GM12878 (cell line): Measurements from ENCODE around the gene NLRC3. TPM values are rescaled to one million over a fixed set of nuclear protein-coding genes. Genes with fewer than 3 reads are reported as not detected.

ENCODE experiments used
- ATAC-seq: fragments of 200-7000 bp; cut with Tn5 transposase; 3 replicates; pipeline ENCODE4 v1.9.1; 2020; ENCODE audit warnings: mild to moderate bottlenecking, moderate library complexity
- BruUV-seq: library from RNA; stranded (reverse); fragments of 400-500 nt; replicated peaks from 2 replicates; lab custom pipeline; 2021; lab: Mats Ljungman, UMichigan
- CTCF ChIA-PET: fragments of 300-600 bp; sonication (Branson Sonifier 250); formaldehyde crosslinking; extraction: SDS; loops from one replicate; lab custom pipeline; 2021; ENCODE audit warnings: inconsistent platforms; lab: Yijun Ruan, JAX
- POLR2A ChIA-PET: fragments of 350-600 bp; formaldehyde crosslinking; extraction: SDS; loops from one replicate; lab custom pipeline; 2021; ENCODE audit warnings: inconsistent platforms; lab: Charles Lee
- RAD21 ChIA-PET: fragments of 300-600 bp; sonication (Branson Sonifier 250); formaldehyde crosslinking; loops from one replicate; lab custom pipeline; 2023; ENCODE audit warnings: antibody characterized with exemption; ENCODE audit not compliant: unreplicated experiment; lab: Charles Lee
- SMC1A ChIA-PET: fragments of 300-600 bp; sonication (Branson Sonifier 250); formaldehyde crosslinking; loops from one replicate; lab custom pipeline; 2023; ENCODE audit not compliant: unreplicated experiment, uncharacterized antibody; lab: Charles Lee
- DNase-seq: peaks from one replicate; pipeline ENCODE4 v3.0.0-alpha.2; 2011; ENCODE audit warnings: low read depth, low spot score
- FAIRE-seq: peaks from 3 replicates; lab custom pipeline; 2011; peaks lifted over from hg19 to GRCh38; lab: Jason Lieb, UNC
- H2AFZ ChIP-seq: 2 replicates; pipeline ENCODE4 v1.6.0; 2011; ENCODE audit warnings: low read depth, low read length, control low read depth; ENCODE audit not compliant: control insufficient read depth
- H3K27ac ChIP-seq: 2 replicates; pipeline ENCODE4 v1.5.1; 2011; ENCODE audit warnings: control low read depth; ENCODE audit not compliant: control insufficient read depth, insufficient read depth
- H3K27me3 ChIP-seq, 2 experiments: replicated peaks in 1 of 2; 2 replicates each; pipeline versions ENCODE4 v1.6.0 to v1.6.1; 2011; ENCODE audit warnings: low read length in 1 of 2; ENCODE audit not compliant: control insufficient read depth in 2 of 2, insufficient read depth in 2 of 2
- H3K36me3 ChIP-seq, 2 experiments: 2 replicates each; pipeline ENCODE4 v1.5.1; 2011; ENCODE audit warnings: low read length in 1 of 2; ENCODE audit not compliant: control insufficient read depth in 2 of 2, insufficient read depth in 2 of 2
- H3K4me1 ChIP-seq: 2 replicates; pipeline ENCODE4 v1.6.1; 2011; ENCODE audit warnings: mild to moderate bottlenecking, low read length, moderate library complexity, mixed read lengths; ENCODE audit not compliant: control insufficient read depth, insufficient read depth
- H3K4me2 ChIP-seq: 2 replicates; pipeline ENCODE4 v1.6.0; 2011; ENCODE audit warnings: control low read depth; ENCODE audit not compliant: control insufficient read depth, insufficient read depth
- H3K4me3 ChIP-seq: fragments of 200-600 bp; sonication (generic); 2 replicates; pipeline ENCODE4 v1.5.1; 2016
- H3K79me2 ChIP-seq: 2 replicates; pipeline ENCODE4 v1.6.0; 2011; ENCODE audit warnings: low read length; ENCODE audit not compliant: control insufficient read depth, insufficient read depth
- H3K9ac ChIP-seq: 2 replicates; pipeline ENCODE4 v1.8.0; 2011; ENCODE audit warnings: low read length, control low read depth, mixed read lengths; ENCODE audit not compliant: control insufficient read depth, insufficient read depth
- H3K9me3 ChIP-seq: replicated peaks from 3 replicates; pipeline ENCODE4 v1.5.1; 2011; ENCODE audit warnings: mild to moderate bottlenecking, low read length; ENCODE audit not compliant: control insufficient read depth, insufficient read depth
- H4K20me1 ChIP-seq: 2 replicates; pipeline ENCODE4 v1.6.0; 2011; ENCODE audit not compliant: control insufficient read depth, insufficient read depth
- CHD2 ChIP-seq: IDR thresholded peaks from 2 replicates; pipeline ENCODE4 v1.6.1; 2011; ENCODE audit warnings: low read depth, low read length, improper control_type of control experiment, borderline replicate concordance
- E2F8 ChIP-seq: fragments of 450-650 bp; IDR thresholded peaks from 2 replicates; pipeline ENCODE4 v1.6.1; 2018; ENCODE audit warnings: mild to moderate bottlenecking, low read depth, moderate library complexity; ENCODE audit not compliant: partially characterized antibody
- EED ChIP-seq: sonication (generic); IDR thresholded peaks from 2 replicates; pipeline ENCODE4 v1.6.1; 2016; ENCODE audit warnings: antibody characterized with exemption, low read depth
- EZH2 ChIP-seq: IDR thresholded peaks from 2 replicates; pipeline ENCODE4 v1.6.1; 2012; ENCODE audit warnings: low read depth, mild to moderate bottlenecking, control low read depth, inconsistent platforms, low read length, borderline replicate concordance; ENCODE audit not compliant: control insufficient read depth
- KDM1A ChIP-seq: fragments of 200-600 bp; sonication (generic); IDR thresholded peaks from 2 replicates; pipeline ENCODE4 v1.6.1; 2016; ENCODE audit warnings: borderline replicate concordance
- LARP7 ChIP-seq: fragments of 450-650 bp; IDR thresholded peaks from 2 replicates; pipeline ENCODE4 v1.6.1; 2017; ENCODE audit warnings: mild to moderate bottlenecking
- MLLT1 ChIP-seq: fragments of 450-650 bp; IDR thresholded peaks from 2 replicates; pipeline ENCODE4 v1.6.1; 2016; ENCODE audit warnings: mild to moderate bottlenecking
- MTA2 ChIP-seq: fragments of 450-650 bp; IDR thresholded peaks from 2 replicates; pipeline ENCODE4 v1.6.1; 2016; ENCODE audit warnings: low read depth, mild to moderate bottlenecking, moderate library complexity
- RELA ChIP-seq: fragments of 450-650 bp; IDR thresholded peaks from 2 replicates; pipeline ENCODE4 v1.8.0; 2014; ENCODE audit warnings: borderline replicate concordance; ENCODE audit not compliant: partially characterized antibody
- SIN3A ChIP-seq: IDR thresholded peaks from 2 replicates; pipeline ENCODE4 v1.6.1; 2012; ENCODE audit warnings: low read depth, low read length, improper control_type of control experiment
- SMC3 ChIP-seq: IDR thresholded peaks from 2 replicates; pipeline ENCODE4 v1.6.1; 2011; ENCODE audit warnings: low read length, improper control_type of control experiment, borderline replicate concordance
- SREBF2 ChIP-seq: IDR thresholded peaks from 2 replicates; pipeline ENCODE4 v1.6.1; 2012; ENCODE audit warnings: mild to moderate bottlenecking, low read length
- STAT3 ChIP-seq: IDR thresholded peaks from 2 replicates; pipeline ENCODE4 v1.6.1; 2011; ENCODE audit warnings: low read depth, low read length, improper control_type of control experiment
- SUPT20H ChIP-seq: IDR thresholded peaks from 2 replicates; pipeline ENCODE4 v1.6.1; 2011; ENCODE audit warnings: low read depth, mild to moderate bottlenecking, low read length, moderate library complexity, borderline replicate concordance; ENCODE audit not compliant: control insufficient read depth
- TCF12 ChIP-seq: IDR thresholded peaks from 2 replicates; pipeline ENCODE4 v1.6.1; 2011; ENCODE audit warnings: low read depth, mild to moderate bottlenecking, low read length
- YBX1 ChIP-seq: fragments of 450-650 bp; IDR thresholded peaks from 2 replicates; pipeline ENCODE4 v1.6.1; 2016; ENCODE audit warnings: antibody characterized with exemption
- ZBTB40 ChIP-seq: fragments of 450-650 bp; IDR thresholded peaks from 2 replicates; pipeline ENCODE4 v1.6.1; 2016; ENCODE audit warnings: mild to moderate bottlenecking, moderate library complexity, borderline replicate concordance
- WGBS: methylation state at CpG from one replicate; pipeline ENCODE4 v1.1.6; 2016; ENCODE audit warnings: low lambda C conversion rate; ENCODE audit not compliant: insufficient replicate concordance, insufficient coverage; ENCODE audit errors: missing lambda C conversion rate; 5-methylcytosine and 5-hydroxymethylcytosine counted together
- in situ Hi-C: fragments of 300-500 bp; cut with MboI; formaldehyde crosslinking; loops from 9 replicates; pipeline ENCODE4 v1.14.3; 2018; ENCODE audit warnings: mixed read lengths
- intact Hi-C: fragments of 100-400 bp; cut with micrococcal nuclease; formaldehyde crosslinking; loops from one replicate; pipeline ENCODE4 v1.14.2; 2022; ENCODE audit not compliant: unreplicated experiment
- polyA plus RNA-seq, 11 experiments: library from polyadenylated mRNA; depleted of rRNA in 4 of 11; unstranded in 6 of 11; stranded (reverse) in 5 of 11; fragments of >200 nt; fragmentation: Nextera tagmentation in 4 of 11; fragmentation: Illumina TruSeq in 1 of 11; extraction: Ambion mirVana in 4 of 11; extraction: Trizol in 1 of 11; gene quantifications; 1 replicate in 1 of 11; 2 replicates in 10 of 11; pipeline versions ENCODE4 v1.2.1 to v1.2.3, GENCODE V29; 2011 to 2016; ENCODE audit warnings: inconsistent platforms in 2 of 11, missing spikeins in 2 of 11, low read depth in 1 of 11
- total RNA-seq, 4 experiments: library from RNA; depleted of rRNA in 3 of 4; stranded (reverse); fragments of >200 nt in 3 of 4; fragmentation: Illumina TruSeq in 1 of 4; extraction: Trizol in 1 of 4; gene quantifications; 2 replicates each; pipeline versions ENCODE4 v1.2.1 to v1.2.3, GENCODE V29; 2013 to 2021

NLRC3 gene
- total and polyA plus RNA-seq, 10 of the 15 experiments (the other 5 are each of a cell fraction or from before 2014, with no cell fraction given) = 2.2 to 17.8 (median 7.6) TPM

GRCh38 chr16:3497771-3498170 is 79.4 kb downstream of the NLRC3 start (continued):
- TF ChIP-seq KDM1A (no peak), YBX1 (no peak), SMC3 (no peak)
- TF ChIP-seq, all 136 proteins: peak for 0

- no TSS peak for BruUV-seq
- Histone ChIP-seq H3K4me3 (no peak overlapping the region), H3K9me3 (no peaks in the 10 kb centered on the region; the same call in 2 of the 3 replicates), H2AFZ (no peak overlapping the region), H3K27ac (no peak overlapping the region), H3K4me2 (no peak overlapping the region), H3K79me2 (no peaks in the 10 kb centered on the region), H3K27me3 (no peaks in the 10 kb centered on the region), H3K4me1 (no peaks in the 10 kb centered on the region), H3K36me3 (no peaks in the 10 kb centered on the region), H4K20me1 (no peaks in the 10 kb centered on the region), H3K9ac (no peak overlapping the region)
- intact Hi-C loops = no loop called here
- DNase-seq (no peak), FAIRE-seq (no peak), ATAC-seq (no peak)
- in situ Hi-C loops = no loop called here
- 83% methylated on average over 30 of the region's 30 CpGs for WGBS
- POLR2A ChIA-PET = no interaction called here
- SMC1A ChIA-PET = no interaction called here
- RAD21 ChIA-PET = no interaction called here
- CTCF ChIA-PET = no interaction called here
- TF ChIP-seq EED (no peak), EZH2 (no peak), TCF12 (no peak), SUPT20H (no peak), SIN3A (no peak), SREBF2 (no peak), RELA (no peak), LARP7 (no peak), ZBTB40 (no peak), MTA2 (no peak), STAT3 (no peak), CHD2 (no peak), E2F8 (no peak), MLLT1 (no peak)
These were observed 80.8 kb downstream of the NLRC3 start for GRCh38 chr16:3496386-3496785.
